ENCODE results near the gene JCAD. TPM values are rescaled to one million over a fixed set of nuclear protein-coding genes. Genes with fewer than 3 reads are reported as not detected.

JCAD gene
- total RNA-seq, 4 donors from 2014 or later: 30.0 to 65.3 (median 44.2) TPM

DNA sequence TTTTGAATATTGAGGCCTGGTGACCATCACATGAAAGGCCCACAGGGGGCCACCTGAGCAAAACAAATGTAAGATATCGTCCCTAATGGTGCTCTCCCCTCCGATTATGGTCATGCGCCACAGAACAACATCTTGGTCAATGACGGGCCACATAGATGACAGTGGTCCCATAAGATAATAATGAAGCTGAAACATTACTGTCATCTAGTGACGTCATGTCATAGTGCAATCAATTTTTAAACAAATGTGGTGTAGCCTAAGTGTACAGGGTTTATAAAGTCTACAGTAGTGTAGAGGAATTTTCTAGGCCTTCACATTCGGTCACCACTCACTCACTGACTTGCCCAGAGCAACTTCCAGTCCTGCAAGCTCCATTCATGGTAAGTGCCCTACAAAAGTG lies 36.8 kb downstream of the JCAD start:
- Histone ChIP-seq H3K9me3 (no peaks in the 10 kb centered on the region), H3K4me1 (peaks cover 0 to 16% (median 6%) of the 10 kb centered on the region in 4 donors), H3K36me3 (no peaks in the 10 kb centered on the region), H3K27ac (no peak overlapping the region), H3K4me3 (no peak overlapping the region), H3K27me3 (no peaks in the 10 kb centered on the region)
- no peak for DNase-seq (ENCODE audit: low spot score in 2 of 2)
- TF ChIP-seq, protein P1, sequence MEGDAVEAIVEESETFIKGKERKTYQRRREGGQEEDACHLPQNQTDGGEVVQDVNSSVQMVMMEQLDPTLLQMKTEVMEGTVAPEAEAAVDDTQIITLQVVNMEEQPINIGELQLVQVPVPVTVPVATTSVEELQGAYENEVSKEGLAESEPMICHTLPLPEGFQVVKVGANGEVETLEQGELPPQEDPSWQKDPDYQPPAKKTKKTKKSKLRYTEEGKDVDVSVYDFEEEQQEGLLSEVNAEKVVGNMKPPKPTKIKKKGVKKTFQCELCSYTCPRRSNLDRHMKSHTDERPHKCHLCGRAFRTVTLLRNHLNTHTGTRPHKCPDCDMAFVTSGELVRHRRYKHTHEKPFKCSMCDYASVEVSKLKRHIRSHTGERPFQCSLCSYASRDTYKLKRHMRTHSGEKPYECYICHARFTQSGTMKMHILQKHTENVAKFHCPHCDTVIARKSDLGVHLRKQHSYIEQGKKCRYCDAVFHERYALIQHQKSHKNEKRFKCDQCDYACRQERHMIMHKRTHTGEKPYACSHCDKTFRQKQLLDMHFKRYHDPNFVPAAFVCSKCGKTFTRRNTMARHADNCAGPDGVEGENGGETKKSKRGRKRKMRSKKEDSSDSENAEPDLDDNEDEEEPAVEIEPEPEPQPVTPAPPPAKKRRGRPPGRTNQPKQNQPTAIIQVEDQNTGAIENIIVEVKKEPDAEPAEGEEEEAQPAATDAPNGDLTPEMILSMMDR (IDR thresholded peaks at IDR 0.05): no peak
- no peak for TF ChIP-seq EP300 (IDR thresholded peaks at IDR 0.05)
- TF ChIP-seq POLR2A (IDR thresholded peaks at IDR 0.05): no peak
- WGBS, 2 donors: 90 to 93% methylated on average over 6 of the region's 6 CpGs

DNA sequence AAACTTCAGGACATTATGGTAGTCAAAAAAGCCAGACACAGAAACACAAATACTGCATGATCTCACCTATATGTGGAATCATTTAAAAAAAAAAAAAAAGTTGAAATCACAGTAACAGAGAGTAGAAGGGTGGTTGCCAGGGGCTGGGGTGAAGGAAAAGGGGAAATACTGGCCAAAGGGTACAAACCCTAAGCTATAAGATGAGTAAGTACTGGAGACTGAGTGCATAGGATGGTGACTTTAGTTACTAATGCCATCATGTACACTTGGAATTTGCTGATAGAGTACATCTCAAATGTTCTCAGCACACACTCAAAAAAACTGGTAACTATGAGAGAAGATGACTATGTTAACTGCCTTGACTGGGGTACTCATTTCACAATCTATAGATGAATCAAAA lies 39.9 kb downstream of the JCAD start:
- Histone ChIP-seq H3K4me3 (no peak overlapping the region), H3K27me3 (no peaks in the 10 kb centered on the region), H3K4me1 (peaks cover 0 to 19% (median 2%) of the 10 kb centered on the region in 4 donors), H3K9me3 (no peaks in the 10 kb centered on the region), H3K27ac (no peak overlapping the region), H3K36me3 (no peaks in the 10 kb centered on the region)
- no peak for TF ChIP-seq POLR2A (IDR thresholded peaks at IDR 0.05)
- TF ChIP-seq, protein P1 (IDR thresholded peaks at IDR 0.05): no peak
- TF ChIP-seq EP300 (IDR thresholded peaks at IDR 0.05): no peak
- DNase-seq (ENCODE audit: low spot score in 2 of 2): no peak

DNA sequence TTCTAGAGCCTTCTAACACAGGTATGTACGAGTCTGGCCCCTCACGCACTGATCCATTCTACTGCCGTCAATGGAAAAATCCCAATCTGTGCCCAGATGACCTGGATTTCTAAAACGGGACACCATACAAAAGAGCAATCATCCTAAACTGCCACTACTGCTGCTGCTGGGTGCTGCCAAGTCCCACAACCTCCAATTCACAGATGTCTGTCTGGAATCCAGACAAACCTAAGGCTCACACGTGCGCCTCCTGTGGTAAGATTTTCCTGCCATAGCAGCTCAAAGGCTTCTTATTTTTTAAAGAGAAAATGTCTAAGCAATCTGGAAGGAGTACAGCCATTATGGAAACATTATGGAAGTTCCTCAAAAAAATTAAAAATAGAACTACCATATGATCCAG lies 40.9 kb downstream of the JCAD start:
- Histone ChIP-seq H3K27me3 (no peaks in the 10 kb centered on the region), H3K4me3 (no peak overlapping the region), H3K36me3 (no peaks in the 10 kb centered on the region), H3K9me3 (no peaks in the 10 kb centered on the region), H3K4me1 (peaks cover 0 to 25% (median 2%) of the 10 kb centered on the region in 4 donors), H3K27ac (peak overlapping the region in 2 of 4 donors; percentile 51 to 70)
- no peak for DNase-seq (ENCODE audit: low spot score in 2 of 2)
- WGBS, 2 donors: 73% methylated on average over 6 of the region's 6 CpGs
- no peak for TF ChIP-seq POLR2A (IDR thresholded peaks at IDR 0.05)
- TF ChIP-seq, protein P1 (IDR thresholded peaks at IDR 0.05): no peak
- TF ChIP-seq EP300 (IDR thresholded peaks at IDR 0.05): no peak

DNA sequence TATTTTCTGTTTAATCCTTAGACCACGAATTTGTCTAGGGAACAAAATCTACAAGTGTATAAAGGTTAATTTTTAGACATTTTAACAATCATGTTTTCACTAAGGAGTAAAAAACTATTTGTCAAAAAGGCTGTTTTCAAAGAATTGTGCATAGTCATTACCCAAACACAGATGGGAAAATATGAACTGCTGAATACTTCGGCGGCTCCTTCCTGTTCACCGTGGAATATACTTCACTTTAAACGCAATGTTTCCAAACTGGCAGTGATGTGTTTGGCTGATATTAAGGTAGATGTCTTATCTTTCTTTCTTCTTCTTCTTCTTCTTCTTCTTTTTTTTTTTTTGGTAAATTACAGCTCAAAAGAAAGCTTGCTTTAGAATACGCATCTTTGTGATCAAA lies 41.4 kb downstream of the JCAD start:
- WGBS, 2 donors: 61 to 63% methylated on average over 6 of the region's 6 CpGs
- DNase-seq (ENCODE audit: low spot score in 2 of 2): no peak
- Histone ChIP-seq H3K27ac (peak overlapping the region in 2 of 4 donors; percentile 51 to 70), H3K36me3 (no peaks in the 10 kb centered on the region), H3K9me3 (no peaks in the 10 kb centered on the region), H3K4me1 (peaks cover 0 to 29% (median 2%) of the 10 kb centered on the region in 4 donors), H3K27me3 (no peaks in the 10 kb centered on the region), H3K4me3 (no peak overlapping the region)
- TF ChIP-seq EP300 (IDR thresholded peaks at IDR 0.05): no peak
- no peak for TF ChIP-seq POLR2A (IDR thresholded peaks at IDR 0.05)
- TF ChIP-seq, protein P1 (IDR thresholded peaks at IDR 0.05): no peak

DNA sequence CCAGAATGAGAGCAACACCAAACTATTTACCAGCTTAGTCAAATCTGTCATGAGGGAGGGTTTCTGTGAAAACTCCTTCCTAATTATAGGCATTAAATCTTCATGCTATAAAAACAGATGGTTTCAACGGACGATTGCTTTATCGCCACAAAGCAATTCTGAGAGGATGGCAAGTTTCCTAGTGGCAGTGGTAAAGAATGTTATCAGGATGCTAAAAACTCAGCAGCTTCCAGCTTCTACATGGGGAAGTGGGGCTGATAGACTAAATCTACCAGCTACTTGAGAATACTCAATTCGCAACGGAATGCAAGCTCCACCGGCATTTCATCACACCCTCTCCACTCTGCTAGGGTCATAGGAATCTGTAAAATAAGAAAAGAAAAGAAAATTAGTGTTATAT lies 41.8 kb downstream of the JCAD start:
- H3K4me1 ChIP-seq: peaks cover 0 to 29% (median 2%) of the 10 kb centered on the region in 4 donors
- WGBS, 2 donors: 39 to 48% methylated on average over 6 of the region's 6 CpGs
- TF ChIP-seq POLR2A (IDR thresholded peaks at IDR 0.05) (no peak), EP300 (IDR thresholded peaks at IDR 0.05) (no peak)
- TF ChIP-seq, protein P1 (IDR thresholded peaks at IDR 0.05): no peak
- peak overlapping the region in 2 of 4 donors; percentile 36 to 51 for H3K27ac ChIP-seq
- H3K27me3 ChIP-seq: no peaks in the 10 kb centered on the region
- no peak for DNase-seq (ENCODE audit: low spot score in 2 of 2)
- no peaks in the 10 kb centered on the region for H3K36me3 ChIP-seq
- H3K4me3 ChIP-seq: no peak overlapping the region
- H3K9me3 ChIP-seq: no peaks in the 10 kb centered on the region
